Activated T-cell treated with anti-CD3 and anti-CD28 coated beads, Interleukin-2, amount 50 U/mL, for 72 hours (primary cell): ENCODE results near the gene TFAP2B. TPM values are rescaled to one million over a fixed set of nuclear protein-coding genes. Genes with fewer than 3 reads are reported as not detected.

ENCODE experiments used
- ATAC-seq, 2 donors: fragments of 150-1000 bp; cut with Tn5 transposase; replicated peaks in 1 of 2; 2 replicates each; pipeline ENCODE4 v1.10.0; 2021; ENCODE audit warnings: moderate library complexity in 2 of 2, mild to moderate bottlenecking in 1 of 2
- DNase-seq, 2 donors: peaks; one replicate each; pipeline ENCODE4 v3.0.0; 2021 to 2022; ENCODE audit warnings: mixed read lengths in 1 of 2
- H3K27ac Mint-ChIP-seq: one replicate; pipeline ENCODE4 v1.8.0; 2022; ENCODE audit warnings: mild to moderate bottlenecking, moderate library complexity, mixed read lengths
- H3K27me3 Mint-ChIP-seq: one replicate; pipeline ENCODE4 v1.8.0; 2022; ENCODE audit warnings: low read depth, mixed read lengths
- H3K36me3 Mint-ChIP-seq, 2 donors: one replicate each; pipeline ENCODE4 v1.8.0; 2022; ENCODE audit warnings: mixed read lengths in 2 of 2, mild to moderate bottlenecking in 1 of 2; ENCODE audit not compliant: insufficient read depth in 2 of 2
- H3K4me1 Mint-ChIP-seq: one replicate; pipeline ENCODE4 v1.8.0; 2022; ENCODE audit warnings: low read depth, mixed read lengths
- H3K4me3 Mint-ChIP-seq, 2 donors: one replicate each; pipeline ENCODE4 v1.8.0; 2022; ENCODE audit warnings: mild to moderate bottlenecking in 2 of 2, mixed read lengths in 2 of 2, moderate library complexity in 2 of 2
- H3K9me3 Mint-ChIP-seq, 2 donors: one replicate each; pipeline ENCODE4 v1.8.0; 2022; ENCODE audit warnings: mixed read lengths in 2 of 2
- total RNA-seq, 2 donors: library from RNA; stranded (reverse); gene quantifications; one replicate each; pipeline ENCODE4 v1.2.3, GENCODE V29; 2022

TFAP2B gene
- total RNA-seq, 2 donors from 2014 or later: not detected

DNA sequence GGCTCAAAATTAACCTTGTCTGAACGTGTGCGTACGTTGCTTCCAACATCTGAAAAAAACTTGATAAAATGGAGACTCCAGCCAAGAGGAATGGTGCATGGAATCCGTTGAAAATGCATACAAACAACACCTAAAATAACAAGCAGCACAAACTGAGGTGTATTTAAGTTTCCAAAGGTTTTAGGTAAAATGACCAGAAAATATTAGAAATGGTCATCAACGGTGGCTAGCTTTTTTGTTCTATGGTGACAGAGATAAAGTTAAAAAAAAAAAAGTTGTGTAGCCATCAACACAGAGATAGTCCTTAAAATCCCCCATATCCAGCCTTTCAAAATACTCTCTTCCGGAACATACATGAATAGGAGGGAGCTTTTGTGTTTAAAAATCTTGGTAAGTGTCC lies 651 bp upstream of the TFAP2B start:
- Mint-ChIP-seq H3K4me3 (no peak overlapping the region), H3K4me1 (peaks cover 12% of the 10 kb centered on the region), H3K27me3 (peaks cover 86% of the 10 kb centered on the region), H3K27ac (no peak overlapping the region), H3K36me3 (no peaks in the 10 kb centered on the region), H3K9me3 (no peaks in the 10 kb centered on the region)
- ATAC-seq: no peak
- DNase-seq: no peak

DNA sequence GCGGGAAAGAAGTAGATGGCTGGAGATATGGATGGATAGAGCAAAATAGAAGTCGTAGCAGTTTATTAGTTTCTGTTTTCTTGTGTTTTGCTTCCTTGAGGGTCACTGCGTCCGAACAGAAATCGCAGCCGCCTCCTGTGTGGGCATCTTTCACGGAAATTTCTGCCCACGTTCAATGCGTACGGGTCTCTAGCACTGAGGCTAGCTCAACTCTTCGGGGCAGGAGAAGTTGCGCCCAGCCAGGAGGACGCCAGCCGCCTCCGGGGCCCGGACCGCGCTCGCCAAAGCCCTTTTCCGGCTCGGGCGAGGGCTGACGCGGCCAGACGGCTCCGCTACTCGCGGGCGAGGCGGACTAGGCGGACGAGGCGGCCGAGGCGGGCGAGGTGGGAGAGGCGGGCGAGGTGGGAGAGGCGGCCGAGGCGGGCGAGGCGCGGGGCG lies 814 bp downstream of the TFAP2B start:
- Mint-ChIP-seq H3K9me3 (no peaks in the 10 kb centered on the region), H3K36me3 (peaks cover 0 to 4% of the 10 kb centered on the region in 2 donors), H3K4me3 (peak overlapping the region; percentile 43 to 48), H3K4me1 (peaks cover 12% of the 10 kb centered on the region), H3K27ac (no peak overlapping the region), H3K27me3 (peaks cover 90% of the 10 kb centered on the region)
- ATAC-seq (no peak), DNase-seq (no peak)

DNA sequence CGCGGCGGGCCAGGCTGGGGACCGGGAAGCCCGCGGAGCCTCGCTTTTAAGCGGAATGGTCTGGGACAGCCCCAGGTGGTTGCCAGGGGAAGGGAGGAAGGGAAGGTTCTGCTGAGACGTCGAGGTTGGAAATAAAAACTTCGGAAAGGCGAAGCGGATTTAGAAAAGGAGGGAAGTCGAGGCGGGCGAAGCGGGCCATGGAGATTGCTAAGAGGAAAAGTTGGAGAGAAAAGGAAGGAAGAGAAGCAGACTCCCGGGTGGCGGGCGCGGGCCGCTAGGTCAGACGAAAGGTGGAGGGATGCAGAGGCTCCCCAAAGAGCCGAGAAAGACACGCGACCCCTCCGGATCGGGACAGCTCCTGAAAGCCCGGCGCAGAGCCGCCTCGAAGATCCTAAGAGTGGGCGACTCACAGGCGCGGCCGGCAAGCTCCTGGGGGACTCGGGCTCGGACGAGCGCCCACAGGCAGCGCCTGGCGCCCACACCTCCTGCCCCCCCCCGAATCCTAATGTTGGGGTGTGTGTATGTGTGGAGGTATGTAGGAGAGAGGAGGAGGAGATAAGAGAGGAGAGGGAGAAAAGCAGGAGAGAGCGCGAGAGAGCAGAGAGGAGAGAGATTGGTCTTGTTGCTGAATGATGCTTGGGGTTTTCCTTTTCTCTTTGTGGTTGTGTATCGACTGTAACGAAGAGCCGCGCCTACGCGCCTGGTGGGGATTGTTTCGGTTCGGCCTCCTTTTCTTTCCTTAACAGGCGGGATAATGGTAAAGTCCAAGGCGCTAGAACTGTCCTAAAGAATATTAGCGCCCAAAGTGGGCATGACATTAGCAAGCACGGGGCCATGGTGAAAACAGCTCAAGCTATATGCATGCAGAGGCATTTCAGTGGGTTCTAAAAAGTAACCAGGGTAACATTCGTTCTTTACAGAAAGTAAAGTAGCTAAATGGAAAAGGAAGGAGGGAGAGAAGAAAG lies 1.5 kb downstream of the TFAP2B start:
- DNase-seq (peak in 1 of 2 donors; percentile 8), ATAC-seq (no peak)
- Mint-ChIP-seq H3K27ac (no peak overlapping the region), H3K36me3 (peaks cover 0 to 6% of the 10 kb centered on the region in 2 donors), H3K27me3 (peaks cover 90% of the 10 kb centered on the region), H3K4me3 (peak overlapping the region; percentile 67 to 72), H3K9me3 (no peaks in the 10 kb centered on the region), H3K4me1 (peaks cover 12% of the 10 kb centered on the region)

DNA sequence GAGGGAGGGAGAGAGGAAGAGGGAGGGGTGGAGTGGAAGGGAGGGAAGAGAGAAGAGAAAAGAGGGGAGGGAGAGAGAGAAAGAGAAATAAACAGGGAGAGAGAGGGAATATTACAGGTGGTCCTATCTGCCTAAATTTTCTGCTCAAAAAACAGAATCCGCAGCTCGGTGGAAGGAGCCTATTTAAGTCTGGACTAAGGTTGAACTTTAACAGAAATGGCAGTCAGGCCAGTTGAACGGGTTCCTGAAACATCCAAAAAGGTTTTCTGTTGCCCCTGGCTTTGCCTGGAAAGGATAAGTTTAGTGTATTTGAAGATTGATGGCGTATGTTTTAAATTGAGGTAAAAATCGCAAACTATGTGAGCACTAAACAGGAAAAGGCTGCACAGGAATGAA lies 2.2 kb downstream of the TFAP2B start:
- DNase-seq (no peak), ATAC-seq (no peak)
- Mint-ChIP-seq H3K27ac (no peak overlapping the region), H3K9me3 (peaks cover 0 to 2% of the 10 kb centered on the region in 2 donors), H3K4me1 (peaks cover 12% of the 10 kb centered on the region), H3K27me3 (peaks cover 90% of the 10 kb centered on the region), H3K4me3 (peak overlapping the region in 1 of 2 donors; percentile 72), H3K36me3 (peaks cover 0 to 8% of the 10 kb centered on the region in 2 donors)

DNA sequence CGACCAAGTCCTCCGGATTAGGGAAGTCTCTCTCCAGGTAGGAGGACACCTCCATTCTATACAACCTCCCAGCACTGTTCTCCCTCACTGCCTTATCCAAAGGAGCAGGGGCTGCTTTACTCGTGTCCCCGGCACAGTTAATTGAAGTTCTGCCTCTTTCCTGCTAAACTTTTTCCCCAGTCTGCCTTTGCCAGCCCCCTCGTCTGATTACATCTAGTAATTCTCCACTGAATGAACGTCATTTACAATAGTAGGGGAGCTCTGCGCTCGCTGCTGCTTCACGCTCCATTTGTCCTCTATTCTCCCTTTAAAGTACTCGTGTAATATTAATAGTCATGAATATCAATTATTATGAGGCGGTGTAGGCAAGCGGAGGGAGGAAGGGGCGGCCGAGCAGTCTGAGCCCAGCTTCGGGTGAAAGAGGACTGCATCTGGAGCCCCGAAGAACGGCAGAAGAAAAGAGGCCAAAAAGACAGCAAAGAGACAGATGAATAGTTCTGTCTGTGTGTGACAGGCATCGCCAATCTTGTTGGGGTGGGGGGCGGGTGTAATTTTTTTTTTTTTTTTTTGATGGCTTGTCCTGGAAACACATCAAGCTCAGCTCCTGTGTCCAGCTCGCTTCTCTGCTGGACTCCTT lies 2.9 kb downstream of the TFAP2B start:
- no peak for ATAC-seq
- Mint-ChIP-seq H3K27me3 (peaks cover 95% of the 10 kb centered on the region), H3K9me3 (peaks cover 0 to 2% of the 10 kb centered on the region in 2 donors), H3K4me3 (no peak overlapping the region), H3K4me1 (peaks cover 12% of the 10 kb centered on the region), H3K27ac (no peak overlapping the region), H3K36me3 (peaks cover 0 to 8% of the 10 kb centered on the region in 2 donors)
- DNase-seq: no peak

DNA sequence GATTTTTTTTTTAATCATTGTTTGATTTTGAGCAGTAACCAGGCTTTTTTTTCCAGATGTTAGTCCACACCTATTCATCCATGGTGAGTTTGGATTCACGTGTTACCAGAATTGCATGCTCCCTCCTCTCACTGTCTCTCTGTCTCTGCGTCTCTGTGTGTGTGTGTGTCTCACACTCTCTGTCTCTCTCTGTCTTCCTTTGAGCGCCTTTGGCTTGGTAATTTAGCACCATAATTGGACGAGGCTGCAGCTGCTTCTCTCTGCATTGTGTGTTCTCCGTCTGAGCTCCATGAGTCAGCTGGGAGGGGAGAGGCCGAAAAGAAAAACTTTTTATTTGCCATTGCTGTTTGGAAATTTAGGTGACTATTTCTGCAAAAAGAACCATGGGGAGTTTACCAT lies 3.4 kb downstream of the TFAP2B start:
- H3K27me3 Mint-ChIP-seq: peaks cover 96% of the 10 kb centered on the region
- ATAC-seq (no peak), DNase-seq (no peak)
- H3K4me1 Mint-ChIP-seq: peaks cover 12% of the 10 kb centered on the region
- peaks cover 0 to 8% of the 10 kb centered on the region in 2 donors for H3K36me3 Mint-ChIP-seq
- no peak overlapping the region for H3K4me3 Mint-ChIP-seq
- H3K27ac Mint-ChIP-seq: no peak overlapping the region
- peaks cover 0 to 2% of the 10 kb centered on the region in 2 donors for H3K9me3 Mint-ChIP-seq

DNA sequence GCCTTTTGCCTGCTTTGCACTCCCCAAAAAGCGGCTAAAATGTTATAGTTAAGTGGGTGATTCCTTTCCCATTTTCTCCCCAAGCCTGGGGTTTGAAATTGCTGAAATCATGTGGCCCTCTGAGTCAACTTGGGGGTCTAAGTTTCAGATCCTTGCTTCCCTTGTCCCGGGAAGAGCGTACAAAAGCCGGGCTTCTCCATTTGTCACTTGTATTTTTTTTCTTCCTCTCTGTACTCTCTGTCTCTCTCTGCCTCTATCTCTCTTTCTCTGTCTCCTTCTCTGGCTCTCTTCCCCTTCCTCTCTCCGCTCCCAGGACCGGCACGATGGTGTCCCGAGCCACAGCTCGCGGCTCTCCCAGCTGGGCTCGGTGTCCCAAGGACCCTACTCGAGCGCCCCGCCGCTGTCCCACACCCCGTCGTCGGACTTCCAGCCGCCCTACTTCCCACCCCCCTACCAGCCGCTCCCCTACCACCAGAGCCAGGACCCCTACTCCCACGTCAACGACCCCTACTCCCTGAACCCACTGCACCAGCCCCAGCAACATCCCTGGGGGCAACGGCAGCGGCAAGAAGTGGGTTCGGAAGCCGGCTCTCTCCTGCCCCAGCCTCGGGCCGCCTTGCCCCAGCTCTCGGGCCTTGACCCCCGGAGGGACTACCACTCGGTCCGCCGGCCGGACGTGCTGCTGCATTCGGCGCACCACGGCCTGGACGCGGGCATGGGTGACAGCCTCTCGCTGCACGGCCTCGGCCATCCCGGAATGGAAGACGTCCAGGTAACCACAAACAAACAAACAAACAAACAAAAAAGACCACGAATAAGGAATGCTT lies 4.6 kb downstream of the TFAP2B start:
- ATAC-seq: no peak
- no peak for DNase-seq
- Mint-ChIP-seq H3K4me1 (peaks cover 12% of the 10 kb centered on the region), H3K4me3 (no peak overlapping the region), H3K27me3 (peaks cover 96% of the 10 kb centered on the region), H3K9me3 (peaks cover 0 to 2% of the 10 kb centered on the region in 2 donors), H3K36me3 (peaks cover 0 to 8% of the 10 kb centered on the region in 2 donors), H3K27ac (no peak overlapping the region)

DNA sequence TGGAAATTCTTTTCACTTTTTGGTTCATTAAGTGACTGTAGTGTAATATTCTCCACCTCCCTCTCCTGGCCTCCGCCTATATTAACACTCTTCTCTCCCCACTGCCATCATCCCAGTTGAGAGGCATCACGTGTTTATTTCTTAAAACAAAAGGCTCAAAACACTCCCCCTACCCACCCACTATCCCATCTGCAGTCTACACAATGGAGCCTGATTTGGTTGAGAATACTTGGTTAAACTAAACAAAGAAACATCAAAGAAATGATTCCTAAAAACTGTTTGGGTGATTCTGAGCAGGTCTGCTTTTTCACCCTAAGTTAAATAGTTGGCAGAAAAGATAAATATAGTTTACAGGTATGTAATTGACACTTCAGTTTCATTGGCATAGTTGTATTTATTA lies 5.9 kb downstream of the TFAP2B start:
- Mint-ChIP-seq H3K27ac (no peak overlapping the region), H3K4me3 (no peak overlapping the region), H3K4me1 (peaks cover 12% of the 10 kb centered on the region), H3K27me3 (peaks cover 90% of the 10 kb centered on the region), H3K9me3 (peaks cover 0 to 2% of the 10 kb centered on the region in 2 donors), H3K36me3 (peaks cover 0 to 8% of the 10 kb centered on the region in 2 donors)
- ATAC-seq (no peak), DNase-seq (no peak)

DNA sequence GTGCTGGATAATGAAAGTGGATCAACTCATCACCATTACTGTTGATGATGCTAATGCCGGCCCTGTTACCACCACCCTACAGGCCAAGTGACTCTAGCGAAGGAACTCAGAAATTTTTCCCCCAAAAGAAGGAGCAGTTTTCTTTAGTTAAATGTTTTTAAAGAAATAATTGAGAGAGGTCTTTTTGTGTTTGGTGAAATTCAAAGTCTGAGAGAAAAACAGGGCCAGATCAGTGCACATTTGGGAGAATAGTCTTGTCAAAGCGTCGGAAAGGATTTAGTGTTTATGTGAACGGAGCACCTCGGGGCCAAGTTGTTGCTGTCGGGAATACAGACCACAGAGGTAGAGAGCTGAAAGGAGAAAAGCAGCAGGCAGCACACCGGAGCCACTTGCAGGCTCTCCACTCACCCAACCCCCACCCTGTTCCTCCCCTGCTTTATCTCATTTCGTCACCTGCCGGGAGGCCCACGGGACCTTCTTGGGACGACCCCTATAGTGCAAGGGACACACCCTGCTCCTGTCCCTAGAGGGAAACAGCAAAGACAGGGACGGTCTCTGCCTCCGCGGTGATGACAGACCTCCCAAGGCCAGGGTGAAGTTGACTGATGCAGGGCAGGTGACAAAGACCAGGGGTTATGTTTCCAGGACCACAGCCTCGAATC lies 6.8 kb downstream of the TFAP2B start:
- Mint-ChIP-seq H3K9me3 (peaks cover 0 to 2% of the 10 kb centered on the region in 2 donors), H3K27me3 (peaks cover 86% of the 10 kb centered on the region), H3K4me3 (no peak overlapping the region), H3K4me1 (peaks cover 3% of the 10 kb centered on the region), H3K27ac (no peak overlapping the region), H3K36me3 (peaks cover 0 to 8% of the 10 kb centered on the region in 2 donors)
- no peak for DNase-seq
- ATAC-seq: no peak

DNA sequence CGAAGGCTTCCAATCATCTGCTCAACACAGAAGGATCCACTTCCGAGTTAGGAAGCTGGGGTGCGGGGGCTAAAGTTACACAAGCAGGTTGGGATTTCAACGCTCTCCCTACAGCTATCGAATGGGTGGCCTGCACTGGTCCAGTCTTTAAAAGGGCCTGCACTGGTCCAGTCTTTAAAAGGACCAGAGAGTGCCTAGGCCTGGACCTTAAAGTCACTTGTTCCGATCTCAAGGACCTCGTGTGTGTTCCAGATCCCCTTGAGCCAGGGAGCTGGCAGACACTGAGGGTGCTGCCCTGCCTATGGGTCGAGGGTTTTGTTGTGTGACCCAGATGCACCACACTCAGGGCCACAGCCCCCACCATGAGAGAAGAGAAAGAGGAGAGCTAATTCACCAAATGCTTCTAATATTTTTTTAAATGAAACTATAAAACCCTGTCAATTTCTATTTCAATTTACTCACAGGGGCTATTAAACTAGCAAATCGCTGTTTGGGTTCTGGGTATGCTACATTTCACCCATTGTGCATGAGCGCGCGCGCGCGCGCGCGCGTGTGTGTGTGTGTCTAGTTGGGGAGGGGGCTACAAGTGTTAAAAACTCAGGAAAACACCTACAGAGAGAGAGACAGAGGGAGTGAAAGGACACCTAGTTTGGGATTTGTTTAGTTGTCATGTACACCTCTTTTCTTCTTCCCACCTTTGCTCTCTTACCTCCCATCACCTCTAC lies 7.5 kb downstream of the TFAP2B start:
- DNase-seq (no peak), ATAC-seq (no peak)
- H3K27ac Mint-ChIP-seq: no peak overlapping the region
- peaks cover 0 to 8% of the 10 kb centered on the region in 2 donors for H3K36me3 Mint-ChIP-seq
- H3K27me3 Mint-ChIP-seq: peaks cover 86% of the 10 kb centered on the region
- peaks cover 0 to 2% of the 10 kb centered on the region in 2 donors for H3K9me3 Mint-ChIP-seq
- no peak overlapping the region for H3K4me3 Mint-ChIP-seq
- no peaks in the 10 kb centered on the region for H3K4me1 Mint-ChIP-seq

DNA sequence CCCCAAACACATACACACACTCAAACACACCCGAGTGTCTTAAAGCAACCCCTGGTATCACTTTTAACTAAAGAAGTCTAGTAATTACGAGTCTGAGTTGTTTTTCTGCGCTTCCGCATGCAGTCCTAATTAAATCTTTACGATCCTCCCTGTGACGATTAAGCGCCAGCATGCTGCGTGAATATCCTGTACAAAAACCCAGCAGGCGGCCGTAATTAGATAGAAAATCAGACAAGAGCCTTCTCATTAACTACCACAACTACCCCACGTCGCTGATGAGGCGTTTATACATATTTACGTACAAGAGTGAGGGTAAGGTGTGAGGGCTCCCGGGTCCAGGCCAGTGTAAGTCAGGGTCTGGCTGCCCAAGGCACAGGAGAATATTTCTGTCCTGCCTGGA lies 8.1 kb downstream of the TFAP2B start:
- no peaks in the 10 kb centered on the region for H3K4me1 Mint-ChIP-seq

DNA sequence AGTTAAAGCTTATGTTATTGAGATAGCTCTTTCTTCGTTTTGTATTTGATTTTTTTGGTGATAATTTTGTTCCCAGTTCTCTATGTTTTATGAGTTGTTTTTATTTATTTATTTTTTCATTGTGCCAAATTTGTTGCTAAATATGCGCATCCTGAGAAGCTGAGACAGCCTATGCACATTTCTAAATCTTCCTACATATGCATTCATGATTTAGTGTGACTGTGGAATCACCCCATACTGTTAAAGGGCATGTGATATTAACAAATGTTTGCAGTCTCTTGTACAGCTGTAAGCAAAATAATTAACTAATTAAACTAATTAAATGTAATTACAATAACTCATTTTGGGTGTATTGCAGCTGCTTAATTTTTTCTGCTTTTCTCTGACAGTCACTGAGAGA lies 10.4 kb downstream of the TFAP2B start:
- H3K4me3 Mint-ChIP-seq: no peak overlapping the region
- H3K27me3 Mint-ChIP-seq: peaks cover 78% of the 10 kb centered on the region

More for the DNA sequence above, 8.1 kb downstream of the TFAP2B start:
- Mint-ChIP-seq H3K4me3 (no peak overlapping the region), H3K9me3 (peaks cover under 1 to 2% of the 10 kb centered on the region in 2 donors), H3K27ac (no peak overlapping the region), H3K27me3 (peaks cover 86% of the 10 kb centered on the region), H3K36me3 (peaks cover 0 to 8% of the 10 kb centered on the region in 2 donors)
- ATAC-seq: no peak
- no peak for DNase-seq

More for the DNA sequence above, 10.4 kb downstream of the TFAP2B start:
- Mint-ChIP-seq H3K9me3 (peaks cover 2% of the 10 kb centered on the region in 2 donors), H3K27ac (no peak overlapping the region), H3K36me3 (peaks cover 0 to 5% of the 10 kb centered on the region in 2 donors), H3K4me1 (no peaks in the 10 kb centered on the region)
- no peak for DNase-seq
- no peak for ATAC-seq
